Prostate gland (tissue), 2 donors: ENCODE results near the gene CYTH1. TPM values are rescaled to one million over a fixed set of nuclear protein-coding genes. Genes with fewer than 3 reads are reported as not detected.

Experiments
- DNase-seq: peaks from one replicate; pipeline ENCODE4 v3.0.0-alpha.2; 2019; ENCODE audit warnings: low spot score
- H3K27ac ChIP-seq, 2 donors: fragments of 200-600 bp; sonication (generic); 2 replicates each; pipeline ENCODE4 v1.5.1; 2017 to 2019
- H3K27me3 ChIP-seq: fragments of 200-600 bp; sonication (generic); replicated peaks from 2 replicates; pipeline ENCODE4 v1.5.1; 2019; ENCODE audit not compliant: insufficient read depth
- H3K36me3 ChIP-seq, 2 donors: fragments of 200-600 bp; sonication (generic); 1 replicate in 1 of 2; 2 replicates in 1 of 2; pipeline versions ENCODE4 v1.5.1 to v1.8.1; 2017 to 2019
- H3K4me1 ChIP-seq: fragments of 200-600 bp; sonication (generic); replicated peaks from 2 replicates; pipeline ENCODE4 v1.5.1; 2019
- H3K4me3 ChIP-seq, 2 donors: fragments of 200-600 bp; sonication (generic); 2 replicates each; pipeline ENCODE4 v1.5.1; 2017 to 2019
- H3K9me3 ChIP-seq: fragments of 200-600 bp; sonication (generic); 2 replicates; pipeline ENCODE4 v1.5.1; 2017
- CTCF ChIP-seq, 4 experiments: fragments of 200-600 bp in 2 of 4; fragments of 450-650 bp in 2 of 4; sonication (generic) in 2 of 4; IDR thresholded peaks; 1 replicate in 3 of 4; 2 replicates in 1 of 4; pipeline ENCODE4 v1.5.1; 2016 to 2019; ENCODE audit warnings: antibody characterized with exemption in 4 of 4, mild to moderate bottlenecking in 2 of 4, moderate library complexity in 2 of 4
- POLR2A ChIP-seq: fragments of 450-650 bp; IDR thresholded peaks from one replicate; pipeline ENCODE4 v1.6.1; 2016; ENCODE audit warnings: antibody characterized with exemption, mild to moderate bottlenecking
- POLR2AphosphoS5 ChIP-seq: sonication (generic); formaldehyde crosslinking; IDR thresholded peaks from one replicate; pipeline ENCODE4 v1.6.1; 2017; ENCODE audit warnings: antibody characterized with exemption
- WGBS: methylation state at CpG from one replicate; pipeline ENCODE4 v1.1.5; 2018; 5-methylcytosine and 5-hydroxymethylcytosine counted together
- intact Hi-C: fragments of 100-400 bp; cut with DNase I; formaldehyde crosslinking; loops from one replicate; pipeline ENCODE4 v1.14.2; 2022
- total RNA-seq, 2 donors: library from RNA; depleted of rRNA; stranded (reverse); fragments of >200 nt; gene quantifications; one replicate each; pipeline ENCODE4 v1.1.0, GENCODE V29; 2016

The CYTH1 gene
- total RNA-seq, 2 donors from 2014 or later: 65.2 to 73.9 TPM

GRCh38 chr17:78696016-78696982, 85.8 kb downstream of the CYTH1 start:
- intact Hi-C loops: no loop called here
- TF ChIP-seq POLR2A (no peak), POLR2AphosphoS5 (no peak), CTCF (IDR thresholded peaks at IDR 0.05) (no peak)
- Histone ChIP-seq H3K27ac (no peak overlapping the region), H3K9me3 (no peaks in the 10 kb centered on the region), H3K4me1 (no peaks in the 10 kb centered on the region), H3K27me3 (no peaks in the 10 kb centered on the region), H3K36me3 (peaks cover 0 to 16% of the 10 kb centered on the region in 2 donors), H3K4me3 (no peak overlapping the region)
- WGBS: 70% methylated on average over 10 of the region's 10 CpGs
- no peak for DNase-seq

- H3K4me1 ChIP-seq: no peaks in the 10 kb centered on the region
- H3K36me3 ChIP-seq: peaks cover 0 to 7% of the 10 kb centered on the region in 2 donors
- intact Hi-C loops: no loop called here
- H3K4me3 ChIP-seq: no peak overlapping the region
- 88% methylated on average over 16 of the region's 16 CpGs for WGBS
- H3K9me3 ChIP-seq: no peaks in the 10 kb centered on the region
- DNase-seq: no peak
- H3K27me3 ChIP-seq: no peaks in the 10 kb centered on the region
- no peak for TF ChIP-seq POLR2A
- no peak overlapping the region for H3K27ac ChIP-seq
Observed at GRCh38 chr17:78694805-78695531, 87.1 kb downstream of the CYTH1 start.

GRCh38 chr17:78693346-78694083, 88.6 kb downstream of the CYTH1 start:
- TF ChIP-seq POLR2AphosphoS5: no peak
- no peak for TF ChIP-seq CTCF (IDR thresholded peaks at IDR 0.05)
- TF ChIP-seq POLR2A: no peak
- H3K36me3 ChIP-seq: peaks cover 2 to 7% of the 10 kb centered on the region in 2 donors
- intact Hi-C loops: no loop called here
- no peak overlapping the region for H3K4me3 ChIP-seq
- H3K27me3 ChIP-seq: no peaks in the 10 kb centered on the region
- H3K4me1 ChIP-seq: no peaks in the 10 kb centered on the region
- no peak overlapping the region for H3K27ac ChIP-seq
- WGBS: 92% methylated on average over 8 of the region's 8 CpGs
- no peak for DNase-seq
- no peaks in the 10 kb centered on the region for H3K9me3 ChIP-seq

GRCh38 chr17:78692460-78693010, 89.5 kb downstream of the CYTH1 start:
- Histone ChIP-seq H3K36me3 (peaks cover under 1 to 5% of the 10 kb centered on the region in 2 donors), H3K27me3 (no peaks in the 10 kb centered on the region), H3K9me3 (no peaks in the 10 kb centered on the region), H3K27ac (no peak overlapping the region), H3K4me1 (no peaks in the 10 kb centered on the region), H3K4me3 (no peak overlapping the region)
- WGBS: 91% methylated on average over 15 of the region's 15 CpGs
- no peak for DNase-seq
- no peak for TF ChIP-seq CTCF (IDR thresholded peaks at IDR 0.05)
- TF ChIP-seq POLR2AphosphoS5: no peak
- no peak for TF ChIP-seq POLR2A
- intact Hi-C loops: no loop called here

- Histone ChIP-seq H3K9me3 (no peaks in the 10 kb centered on the region), H3K27me3 (no peaks in the 10 kb centered on the region), H3K27ac (no peak overlapping the region), H3K4me3 (no peak overlapping the region), H3K36me3 (peaks cover 5% of the 10 kb centered on the region in 2 donors), H3K4me1 (no peaks in the 10 kb centered on the region)
- intact Hi-C loops: no loop called here
- 94% methylated on average over 2 of the region's 2 CpGs for WGBS
- TF ChIP-seq POLR2AphosphoS5 (no peak), CTCF (IDR thresholded peaks at IDR 0.05) (peak in 1 of 4 experiments; percentile 6)
- no peak for DNase-seq
Observed at GRCh38 chr17:78689029-78689428, 93.0 kb downstream of the CYTH1 start.
